Erythroblast (primary cell): ENCODE data around the gene PPP3CA.

Experiments used
- GATA1 ChIP-seq: IDR thresholded peaks from 2 replicates; pipeline ENCODE4 v1.6.1; 2011; ENCODE audit warnings: low read depth, mild to moderate bottlenecking, control low read depth, low read length, moderate library complexity
- POLR2A ChIP-seq: IDR thresholded peaks from 2 replicates; pipeline ENCODE4 v1.6.1; 2011; ENCODE audit warnings: mild to moderate bottlenecking, low read length

DNA sequence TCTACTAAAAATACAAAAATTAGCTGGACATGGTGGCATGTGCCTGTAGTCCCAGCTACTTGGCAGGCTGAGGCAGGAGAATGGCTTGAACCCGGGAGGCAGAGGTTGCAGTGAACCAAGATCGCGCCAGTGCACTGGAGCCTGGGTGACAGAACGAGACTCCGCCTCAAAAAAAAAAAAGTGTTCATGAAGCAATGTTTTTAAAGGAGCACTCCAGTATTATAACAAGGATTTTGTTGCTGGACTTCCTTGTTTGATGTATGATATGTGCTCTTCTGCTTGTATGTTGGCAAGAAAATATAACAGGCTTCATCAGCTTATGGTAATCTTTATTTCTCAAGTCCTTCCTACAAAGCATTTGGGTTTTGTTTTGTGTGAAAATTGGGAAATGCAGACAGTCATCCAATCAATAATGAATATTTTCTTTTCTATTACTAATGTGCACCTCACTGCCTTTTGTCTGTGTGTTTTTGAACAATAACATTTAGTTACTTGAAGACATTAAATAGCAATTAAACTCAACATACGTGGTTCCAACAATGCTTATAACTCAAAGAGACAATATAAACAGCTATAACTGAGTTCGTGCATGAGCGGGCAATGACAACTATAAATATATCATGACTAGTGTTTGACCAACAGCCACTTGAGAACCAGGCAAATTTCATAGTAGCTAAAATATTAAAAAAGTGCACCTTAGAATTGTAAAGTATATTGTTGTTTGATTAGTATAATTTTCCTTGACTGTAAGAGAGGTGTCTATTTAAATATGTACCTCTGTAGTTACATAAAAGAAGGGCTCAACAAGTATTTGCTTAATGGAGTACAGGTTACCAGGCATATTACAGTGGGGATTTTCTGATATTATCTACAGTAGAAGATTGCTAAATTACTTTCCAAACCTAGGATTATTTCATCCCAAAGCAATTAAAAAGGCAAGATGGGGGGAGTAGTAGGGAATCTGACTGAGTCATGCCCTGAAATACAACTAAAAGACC, 210.7 kb downstream of the PPP3CA start:
- TF ChIP-seq POLR2A (no peak), GATA1 (no peak)
